ENCODE measurements around the gene ITPR1.

The ITPR1 gene

GRCh38 chr3:4741404-4742307 lies 248.5 kb downstream of the ITPR1 start:
- 85% methylated on average over 14 of the region's 14 CpGs for WGBS
- Histone ChIP-seq H3K9me3 (ENCODE audit: insufficient read depth, low read depth, low read length) (no peaks in the 10 kb centered on the region), H3K27ac (ENCODE audit: low read depth, low read length) (no peak overlapping the region), H3K36me3 (ENCODE audit: insufficient read depth, low read length) (no peaks in the 10 kb centered on the region), H3K27me3 (ENCODE audit: insufficient read depth, low read length) (no peaks in the 10 kb centered on the region), H3K9ac (ENCODE audit: low read depth, low read length) (no peak overlapping the region), H3K4me1 (ENCODE audit: insufficient read depth, low read length) (no peaks in the 10 kb centered on the region), H3K4me3 (ENCODE audit: low read length) (no peak overlapping the region)

GRCh38 chr3:4742359-4742758 lies 249.2 kb downstream of the ITPR1 start:
- Histone ChIP-seq H3K36me3 (ENCODE audit: insufficient read depth, low read length) (no peaks in the 10 kb centered on the region), H3K27ac (ENCODE audit: low read depth, low read length) (no peak overlapping the region), H3K9me3 (ENCODE audit: insufficient read depth, low read depth, low read length) (no peaks in the 10 kb centered on the region), H3K9ac (ENCODE audit: low read depth, low read length) (no peak overlapping the region), H3K4me1 (ENCODE audit: insufficient read depth, low read length) (no peaks in the 10 kb centered on the region), H3K27me3 (ENCODE audit: insufficient read depth, low read length) (no peaks in the 10 kb centered on the region), H3K4me3 (ENCODE audit: low read length) (no peak overlapping the region)
- WGBS: 94% methylated on average over 2 of the region's 5 CpGs

GRCh38 chr3:4743371-4743770 lies 250.2 kb downstream of the ITPR1 start:
- Histone ChIP-seq H3K9ac (ENCODE audit: low read depth, low read length) (no peak overlapping the region), H3K9me3 (ENCODE audit: insufficient read depth, low read depth, low read length) (no peaks in the 10 kb centered on the region), H3K36me3 (ENCODE audit: insufficient read depth, low read length) (no peaks in the 10 kb centered on the region), H3K4me1 (ENCODE audit: insufficient read depth, low read length) (no peaks in the 10 kb centered on the region), H3K4me3 (ENCODE audit: low read length) (no peak overlapping the region), H3K27me3 (ENCODE audit: insufficient read depth, low read length) (no peaks in the 10 kb centered on the region), H3K27ac (ENCODE audit: low read depth, low read length) (no peak overlapping the region)
- 94% methylated on average over 4 of the region's 4 CpGs for WGBS

GRCh38 chr3:4744405-4745234 lies 251.5 kb downstream of the ITPR1 start:
- Histone ChIP-seq H3K4me1 (ENCODE audit: insufficient read depth, low read length) (no peaks in the 10 kb centered on the region), H3K9ac (ENCODE audit: low read depth, low read length) (no peak overlapping the region), H3K36me3 (ENCODE audit: insufficient read depth, low read length) (no peaks in the 10 kb centered on the region), H3K27ac (ENCODE audit: low read depth, low read length) (no peak overlapping the region), H3K27me3 (ENCODE audit: insufficient read depth, low read length) (no peaks in the 10 kb centered on the region), H3K4me3 (ENCODE audit: low read length) (no peak overlapping the region), H3K9me3 (ENCODE audit: insufficient read depth, low read depth, low read length) (no peaks in the 10 kb centered on the region)
- WGBS: 56% methylated on average over 3 of the region's 3 CpGs

GRCh38 chr3:4745235-4745610 lies 252.1 kb downstream of the ITPR1 start:
- Histone ChIP-seq H3K4me3 (ENCODE audit: low read length) (no peak overlapping the region), H3K36me3 (ENCODE audit: insufficient read depth, low read length) (no peaks in the 10 kb centered on the region), H3K9me3 (ENCODE audit: insufficient read depth, low read depth, low read length) (no peaks in the 10 kb centered on the region), H3K27me3 (ENCODE audit: insufficient read depth, low read length) (no peaks in the 10 kb centered on the region), H3K4me1 (ENCODE audit: insufficient read depth, low read length) (peaks cover 2% of the 10 kb centered on the region; the same call in 1 of the 2 replicates), H3K27ac (ENCODE audit: low read depth, low read length) (no peak overlapping the region), H3K9ac (ENCODE audit: low read depth, low read length) (no peak overlapping the region)
- 79% methylated on average over 7 of the region's 7 CpGs for WGBS

- H3K27me3 ChIP-seq (ENCODE audit: insufficient read depth, low read length): no peaks in the 10 kb centered on the region
- no peak overlapping the region for H3K4me3 ChIP-seq (ENCODE audit: low read length)
- peaks cover 14% of the 10 kb centered on the region for H3K4me1 ChIP-seq (ENCODE audit: insufficient read depth, low read length)
- 89% methylated on average over 11 of the region's 11 CpGs for WGBS
- H3K9me3 ChIP-seq (ENCODE audit: insufficient read depth, low read depth, low read length): no peaks in the 10 kb centered on the region
- H3K9ac ChIP-seq (ENCODE audit: low read depth, low read length): no peak overlapping the region
- no peak overlapping the region for H3K27ac ChIP-seq (ENCODE audit: low read depth, low read length)
- H3K36me3 ChIP-seq (ENCODE audit: insufficient read depth, low read length): no peaks in the 10 kb centered on the region
Measured at GRCh38 chr3:4746241-4746958, 253.3 kb downstream of the ITPR1 start.

GRCh38 chr3:4748127-4748526 lies 255.0 kb downstream of the ITPR1 start:
- Histone ChIP-seq H3K36me3 (ENCODE audit: insufficient read depth, low read length) (no peaks in the 10 kb centered on the region), H3K9me3 (ENCODE audit: insufficient read depth, low read depth, low read length) (no peaks in the 10 kb centered on the region), H3K9ac (ENCODE audit: low read depth, low read length) (no peak overlapping the region), H3K27ac (ENCODE audit: low read depth, low read length) (no peak overlapping the region), H3K27me3 (ENCODE audit: insufficient read depth, low read length) (no peaks in the 10 kb centered on the region), H3K4me3 (ENCODE audit: low read length) (no peak overlapping the region), H3K4me1 (ENCODE audit: insufficient read depth, low read length) (peaks cover 17% of the 10 kb centered on the region)
- WGBS: 92% methylated on average over 1 of the region's 1 CpG

- 95% methylated on average over 15 of the region's 16 CpGs for WGBS
- H3K4me3 ChIP-seq (ENCODE audit: low read length): no peak overlapping the region
- no peaks in the 10 kb centered on the region for H3K27me3 ChIP-seq (ENCODE audit: insufficient read depth, low read length)
- no peaks in the 10 kb centered on the region for H3K9me3 ChIP-seq (ENCODE audit: insufficient read depth, low read depth, low read length)
- H3K36me3 ChIP-seq (ENCODE audit: insufficient read depth, low read length): no peaks in the 10 kb centered on the region
- no peak overlapping the region for H3K27ac ChIP-seq (ENCODE audit: low read depth, low read length)
- H3K9ac ChIP-seq (ENCODE audit: low read depth, low read length): no peak overlapping the region
- peaks cover 17% of the 10 kb centered on the region for H3K4me1 ChIP-seq (ENCODE audit: insufficient read depth, low read length)
Measured at GRCh38 chr3:4748701-4749378, 255.7 kb downstream of the ITPR1 start.

- H3K4me3 ChIP-seq (ENCODE audit: low read length): no peak overlapping the region
- no peaks in the 10 kb centered on the region for H3K36me3 ChIP-seq (ENCODE audit: insufficient read depth, low read length)
- H3K4me1 ChIP-seq (ENCODE audit: insufficient read depth, low read length): peaks cover 17% of the 10 kb centered on the region
- H3K9me3 ChIP-seq (ENCODE audit: insufficient read depth, low read depth, low read length): no peaks in the 10 kb centered on the region
- H3K9ac ChIP-seq (ENCODE audit: low read depth, low read length): no peak overlapping the region
- 95% methylated on average over 5 of the region's 5 CpGs for WGBS
- H3K27ac ChIP-seq (ENCODE audit: low read depth, low read length): no peak overlapping the region
- no peaks in the 10 kb centered on the region for H3K27me3 ChIP-seq (ENCODE audit: insufficient read depth, low read length)
Measured at GRCh38 chr3:4749567-4750002, 256.4 kb downstream of the ITPR1 start.

- Histone ChIP-seq H3K9ac (ENCODE audit: low read depth, low read length) (no peak overlapping the region), H3K4me3 (ENCODE audit: low read length) (no peak overlapping the region), H3K27ac (ENCODE audit: low read depth, low read length) (no peak overlapping the region), H3K27me3 (ENCODE audit: insufficient read depth, low read length) (no peaks in the 10 kb centered on the region), H3K9me3 (ENCODE audit: insufficient read depth, low read depth, low read length) (no peaks in the 10 kb centered on the region), H3K36me3 (ENCODE audit: insufficient read depth, low read length) (no peaks in the 10 kb centered on the region), H3K4me1 (ENCODE audit: insufficient read depth, low read length) (peaks cover 17% of the 10 kb centered on the region)
- 73% methylated on average over 5 of the region's 7 CpGs for WGBS
Measured at GRCh38 chr3:4750306-4750968, 257.3 kb downstream of the ITPR1 start.

Measured in HUES64 (cell line).